Colonic mucosa (tissue), 4 donors: ENCODE data around the gene TRIM67. TPM values are rescaled to one million over a fixed set of nuclear protein-coding genes. Genes with fewer than 3 reads are reported as not detected.

Source experiments
- DNase-seq: peaks from one replicate; pipeline ENCODE4 v3.0.0-alpha.2; 2020
- H3K27ac ChIP-seq: fragments of 200-600 bp; one replicate; pipeline ENCODE4 v1.8.0; 2021
- H3K27me3 ChIP-seq: fragments of 200-600 bp; one replicate; pipeline ENCODE4 v1.8.0; 2021
- H3K36me3 ChIP-seq: fragments of 200-600 bp; one replicate; pipeline ENCODE4 v1.8.0; 2021
- H3K4me1 ChIP-seq: fragments of 200-600 bp; one replicate; pipeline ENCODE4 v1.8.0; 2021; ENCODE audit warnings: mild to moderate bottlenecking
- H3K4me3 ChIP-seq: fragments of 200-600 bp; one replicate; pipeline ENCODE4 v1.8.0; 2021
- H3K9ac ChIP-seq, 2 donors: one replicate each; pipeline ENCODE4 v1.7.0; 2013; ENCODE audit warnings: control low read depth in 2 of 2, low read depth in 2 of 2, low read length in 2 of 2
- H3K9me3 ChIP-seq: fragments of 200-600 bp; one replicate; pipeline ENCODE4 v1.8.0; 2021
- intact Hi-C: fragments of 100-400 bp; cut with DNase I; formaldehyde crosslinking; loops from one replicate; pipeline ENCODE4 v1.14.1; 2022
- total RNA-seq, 2 donors: library from RNA; stranded (reverse); fragmentation: NEBNext Ultra II Directional in 1 of 2; extraction: Animal tissue kit (Norgen Biotek cat#: 25700) in 1 of 2; gene quantifications; one replicate each; pipeline ENCODE4 v1.2.1, GENCODE V29; 2021
- TF ChIP-seq, protein P1 (sequence below): fragments of 200-600 bp; IDR thresholded peaks from one replicate; pipeline ENCODE4 v1.8.0; 2022; ENCODE audit warnings: antibody characterized with exemption, mild to moderate bottlenecking
- donor health status: healthy.
- donor health status: DM: no; HTN: no; CAD: no.
- donor health status: DM: no; HTN: no; CAD: no.

The TRIM67 gene
- total RNA-seq, 2 donors from 2014 or later: 0.03 TPM; not detected in 1

DNA sequence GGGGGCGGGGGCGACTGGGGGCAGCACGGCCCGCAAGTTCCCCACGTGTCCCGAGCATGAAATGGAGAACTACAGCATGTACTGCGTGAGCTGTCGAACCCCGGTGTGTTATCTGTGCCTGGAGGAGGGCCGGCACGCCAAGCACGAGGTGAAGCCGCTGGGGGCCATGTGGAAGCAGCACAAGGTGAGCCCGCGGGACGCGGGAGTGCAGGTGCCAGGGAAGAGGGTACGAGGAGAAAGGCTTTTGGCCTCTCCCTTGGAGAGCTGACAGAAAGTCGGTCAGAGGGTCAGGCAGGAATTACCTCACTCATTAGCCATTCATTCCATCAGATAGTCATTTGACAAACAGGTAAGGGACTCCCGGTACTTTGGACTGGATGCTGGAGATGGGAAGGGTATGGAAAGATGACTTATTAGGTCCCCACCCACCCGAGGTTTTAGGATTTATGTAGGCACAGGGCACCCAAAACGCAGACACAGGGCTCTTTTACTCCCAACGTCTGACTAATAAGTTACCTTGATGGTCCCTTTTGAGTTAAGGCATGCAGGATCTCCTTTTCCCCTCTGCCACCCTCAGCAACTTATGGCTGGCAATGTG, 2.1 kb downstream of the TRIM67 start:
- no peak overlapping the region for H3K9ac ChIP-seq
- intact Hi-C loops: no loop called here
- no peak for DNase-seq

DNA sequence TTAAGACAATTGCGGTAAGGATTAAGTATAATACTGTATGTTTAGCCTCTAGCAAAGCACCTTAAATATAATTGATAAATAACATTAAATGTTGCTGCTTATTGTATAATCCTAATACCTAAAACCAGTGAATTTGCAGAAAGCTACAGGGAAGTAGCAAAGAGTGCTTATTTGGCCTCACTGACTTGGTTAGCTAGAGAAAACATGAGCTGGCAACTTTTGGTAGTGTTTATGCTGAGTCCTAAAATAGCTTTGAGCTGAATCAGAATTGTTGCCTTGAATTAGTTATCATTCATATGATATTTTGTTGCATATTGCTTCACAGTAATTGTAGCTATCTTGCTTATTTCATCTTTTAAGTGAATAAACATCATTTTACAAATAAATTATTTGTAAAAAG, 3.5 kb downstream of the TRIM67 start:
- H3K9me3 ChIP-seq: no peaks in the 10 kb centered on the region
- intact Hi-C loops: no loop called here
- H3K4me1 ChIP-seq: peaks cover 12% of the 10 kb centered on the region
- H3K36me3 ChIP-seq: no peaks in the 10 kb centered on the region
- peaks cover 54% of the 10 kb centered on the region for H3K27me3 ChIP-seq
- no peak overlapping the region for H3K4me3 ChIP-seq
- no peak overlapping the region for H3K27ac ChIP-seq
- TF ChIP-seq, protein P1, sequence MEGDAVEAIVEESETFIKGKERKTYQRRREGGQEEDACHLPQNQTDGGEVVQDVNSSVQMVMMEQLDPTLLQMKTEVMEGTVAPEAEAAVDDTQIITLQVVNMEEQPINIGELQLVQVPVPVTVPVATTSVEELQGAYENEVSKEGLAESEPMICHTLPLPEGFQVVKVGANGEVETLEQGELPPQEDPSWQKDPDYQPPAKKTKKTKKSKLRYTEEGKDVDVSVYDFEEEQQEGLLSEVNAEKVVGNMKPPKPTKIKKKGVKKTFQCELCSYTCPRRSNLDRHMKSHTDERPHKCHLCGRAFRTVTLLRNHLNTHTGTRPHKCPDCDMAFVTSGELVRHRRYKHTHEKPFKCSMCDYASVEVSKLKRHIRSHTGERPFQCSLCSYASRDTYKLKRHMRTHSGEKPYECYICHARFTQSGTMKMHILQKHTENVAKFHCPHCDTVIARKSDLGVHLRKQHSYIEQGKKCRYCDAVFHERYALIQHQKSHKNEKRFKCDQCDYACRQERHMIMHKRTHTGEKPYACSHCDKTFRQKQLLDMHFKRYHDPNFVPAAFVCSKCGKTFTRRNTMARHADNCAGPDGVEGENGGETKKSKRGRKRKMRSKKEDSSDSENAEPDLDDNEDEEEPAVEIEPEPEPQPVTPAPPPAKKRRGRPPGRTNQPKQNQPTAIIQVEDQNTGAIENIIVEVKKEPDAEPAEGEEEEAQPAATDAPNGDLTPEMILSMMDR: no peak
- DNase-seq: no peak
- H3K9ac ChIP-seq: no peak overlapping the region

More for the DNA sequence above, 2.1 kb downstream of the TRIM67 start:
- no peak overlapping the region for H3K27ac ChIP-seq
- no peaks in the 10 kb centered on the region for H3K36me3 ChIP-seq
- no peak overlapping the region for H3K4me3 ChIP-seq
- H3K27me3 ChIP-seq: peaks cover 64% of the 10 kb centered on the region
- peaks cover 12% of the 10 kb centered on the region for H3K4me1 ChIP-seq
- no peaks in the 10 kb centered on the region for H3K9me3 ChIP-seq
- TF ChIP-seq, protein P1: no peak

DNA sequence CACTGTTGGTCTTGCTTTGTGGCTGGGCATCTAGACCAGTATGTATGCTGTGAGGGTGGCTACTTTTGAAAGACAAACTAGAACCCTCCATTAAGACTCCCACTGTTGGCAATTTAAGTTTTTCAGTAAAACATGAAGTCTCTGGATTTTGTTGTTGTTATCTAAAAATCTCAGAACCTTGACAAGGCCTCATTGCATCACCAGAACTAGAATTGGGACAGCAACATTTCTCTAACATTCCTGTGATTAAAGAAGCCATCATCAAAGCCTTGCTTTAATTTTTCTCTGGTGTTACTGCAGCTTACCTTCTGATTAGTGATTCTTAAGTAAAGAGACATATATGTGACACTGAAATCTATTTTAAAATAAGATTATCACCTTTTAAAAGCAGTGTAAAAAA, 4.5 kb downstream of the TRIM67 start:
- H3K27me3 ChIP-seq: peaks cover 44% of the 10 kb centered on the region
- DNase-seq: no peak
- no peaks in the 10 kb centered on the region for H3K36me3 ChIP-seq
- H3K9me3 ChIP-seq: no peaks in the 10 kb centered on the region
- intact Hi-C loops: no loop called here
- no peak overlapping the region for H3K27ac ChIP-seq
- no peak overlapping the region for H3K4me3 ChIP-seq
- peaks cover 12% of the 10 kb centered on the region for H3K4me1 ChIP-seq
- H3K9ac ChIP-seq: no peak overlapping the region
- TF ChIP-seq, protein P1: no peak

DNA sequence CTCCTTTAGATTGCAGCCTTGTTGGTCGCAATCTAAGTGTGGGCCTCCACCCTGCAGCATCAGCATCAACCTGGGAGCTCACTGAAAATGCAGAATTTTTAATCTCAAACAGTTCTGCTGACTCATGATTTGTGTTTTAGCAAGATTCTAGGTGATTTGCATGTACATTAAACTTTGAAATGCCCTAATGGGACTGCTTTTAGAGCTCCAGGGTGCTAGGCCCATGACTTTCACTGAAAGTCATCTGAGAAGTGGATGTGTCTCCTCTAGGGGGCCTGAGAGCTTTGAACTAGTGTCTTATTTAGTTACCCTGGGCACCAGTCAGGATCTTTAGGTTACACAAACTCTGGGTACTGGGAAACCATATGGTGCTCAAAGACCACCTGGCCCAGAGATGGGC, 9.0 kb downstream of the TRIM67 start:
- Histone ChIP-seq H3K27ac (no peak overlapping the region), H3K4me1 (no peaks in the 10 kb centered on the region), H3K4me3 (no peak overlapping the region), H3K27me3 (peaks cover under 1% of the 10 kb centered on the region), H3K36me3 (no peaks in the 10 kb centered on the region), H3K9ac (no peak overlapping the region), H3K9me3 (no peaks in the 10 kb centered on the region)
- intact Hi-C loops: no loop called here
- no peak for DNase-seq
- TF ChIP-seq, protein P1: no peak

DNA sequence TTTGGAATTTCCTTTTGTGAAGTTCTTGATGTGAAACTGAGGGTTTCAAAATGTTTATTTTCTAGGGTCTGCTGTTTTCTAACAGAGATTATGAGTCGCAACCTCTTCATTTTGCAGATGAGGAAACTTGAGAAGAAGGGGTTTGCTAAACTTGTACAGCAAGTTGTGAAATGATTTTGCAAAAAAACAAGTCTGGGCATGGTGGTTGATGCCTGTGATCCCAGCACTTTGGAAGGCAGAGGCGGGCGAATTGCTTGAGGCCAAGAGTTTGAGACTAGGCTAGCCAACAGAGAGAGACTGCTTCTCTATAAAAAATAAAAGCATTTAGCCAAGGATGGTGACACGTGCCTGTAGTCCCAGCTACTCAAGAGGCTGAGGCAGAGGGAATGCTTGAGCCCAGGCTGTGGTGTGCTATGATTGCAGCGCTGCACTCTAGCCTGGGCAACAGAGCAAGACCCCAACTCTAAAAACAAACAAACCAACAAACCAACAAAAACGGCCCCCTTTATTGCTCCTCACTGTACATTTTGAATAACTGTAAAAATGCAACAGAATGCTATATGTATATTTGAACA, 9.9 kb downstream of the TRIM67 start:
- TF ChIP-seq, protein P1: no peak
- no peaks in the 10 kb centered on the region for H3K4me1 ChIP-seq

More for the DNA sequence above, 9.9 kb downstream of the TRIM67 start:
- H3K9me3 ChIP-seq: no peaks in the 10 kb centered on the region
- intact Hi-C loops: no loop called here
- no peaks in the 10 kb centered on the region for H3K36me3 ChIP-seq
- no peak overlapping the region for H3K27ac ChIP-seq
- H3K9ac ChIP-seq: no peak overlapping the region
- DNase-seq: no peak
- no peak overlapping the region for H3K4me3 ChIP-seq
- H3K27me3 ChIP-seq: no peaks in the 10 kb centered on the region
